ENCODE measurements around the gene MBD3.
"Not testable (repeated sequence)": the region's sequence is repeated elsewhere in the genome, so short reads cannot be mapped to it uniquely, and the experiment has no call there.

- TF ChIP-seq PBX3 (CRISPR knock-in tag; IDR thresholded peaks at IDR 0.05); ZNF114 (tag by site-specific recombination; IDR thresholded peaks at IDR 0.05); ZNF394 (tag by site-specific recombination; IDR thresholded peaks at IDR 0.05; ENCODE audit: borderline replicate concordance); ZNF639 (tag by site-specific recombination; IDR thresholded peaks at IDR 0.05); ZNF776 (tag by site-specific recombination; IDR thresholded peaks at IDR 0.05; ENCODE audit: borderline replicate concordance); ZBTB8A (tag by site-specific recombination; IDR thresholded peaks at IDR 0.05); CTCF (tag by site-specific recombination; IDR thresholded peaks at IDR 0.05); KLF1 (tag by site-specific recombination; IDR thresholded peaks at IDR 0.05); ZNF274 (IDR thresholded peaks at IDR 0.05; ENCODE audit: low read length); ZNF274 (tag by site-specific recombination; IDR thresholded peaks at IDR 0.05; ENCODE audit: borderline replicate concordance); OSR2 (tag by site-specific recombination; IDR thresholded peaks at IDR 0.05): not testable (repeated sequence)
Measured at GRCh38 chr19:1539749-1540148, 52.9 kb downstream of the MBD3 start.

All from HEK293 (cell line).